Measurements from ENCODE around the gene SNRNP40. TPM values are rescaled to one million over a fixed set of nuclear protein-coding genes. Genes with fewer than 3 reads are reported as not detected.

SNRNP40 gene
- total RNA-seq, 1 experiment from 2014 or later, result 269 TPM

Other genes with a start within 250 kb of the SNRNP40 start
- 43.0 and 64.4 TPM in 2 replicates for gene PUM1, start 231.1 kb downstream of the SNRNP40 start, total RNA-seq (2014; rRNA removed; shearing (Covaris generic))
- gene NKAIN1, start 56.9 kb downstream of the SNRNP40 start, total RNA-seq (2014; rRNA removed; shearing (Covaris generic)), result 3.6 and 9.2 TPM in 2 replicates
- 70.6 and 83.8 TPM in 2 replicates for gene ZCCHC17, start 244 bp upstream of the SNRNP40 start, total RNA-seq (2014; rRNA removed; shearing (Covaris generic))
- 0.25 TPM in 1 of 2 replicates, not detected in the other for gene FABP3, start 76.3 kb upstream of the SNRNP40 start, total RNA-seq (2014; rRNA removed; shearing (Covaris generic))
- 12.9 and 15.6 TPM in 2 replicates for gene SERINC2, start 116.4 kb upstream of the SNRNP40 start, total RNA-seq (2014; rRNA removed; shearing (Covaris generic))